HEK293 (cell line): ENCODE measurements around the gene RBPJ.
A peak's percentile ranks its signal among the peaks of the same experiment; 100 is the strongest.

Source experiments
- CTCF ChIA-PET: fragments of 350-600 bp; formaldehyde crosslinking; extraction: SDS; loops from one replicate; lab custom pipeline; 2021; ENCODE audit warnings: antibody characterized with exemption; lab: Yijun Ruan, JAX
- POLR2A ChIA-PET: fragments of 300-600 bp; formaldehyde crosslinking; extraction: SDS; loops from one replicate; lab custom pipeline; 2020; ENCODE audit warnings: antibody characterized with exemption, inconsistent platforms; lab: Yijun Ruan, JAX
- H3K27ac ChIP-seq: fragments of 200-500 bp; sonication (Bioruptor generic); 2 replicates; pipeline ENCODE4 v1.5.1; 2014; ENCODE audit warnings: low read depth, low read length, control low read depth, inconsistent platforms; ENCODE audit errors: extremely low read depth
- H3K36me3 ChIP-seq, 2 experiments: fragments of 200-500 bp in 1 of 2; sonication (Bioruptor generic) in 1 of 2; 1 replicate in 1 of 2; 2 replicates in 1 of 2; pipeline ENCODE4 v1.5.1; 2014 to 2017; ENCODE audit warnings: inconsistent platforms in 2 of 2, low read length in 2 of 2; ENCODE audit not compliant: control insufficient read depth in 2 of 2, insufficient read depth in 1 of 2
- H3K4me1 ChIP-seq: fragments of 200-500 bp; sonication (Bioruptor generic); 2 replicates; pipeline ENCODE4 v1.5.1; 2014; ENCODE audit warnings: mild to moderate bottlenecking, low read length, inconsistent platforms; ENCODE audit not compliant: control insufficient read depth, insufficient read depth
- H3K4me3 ChIP-seq: 2 replicates; pipeline ENCODE4 v1.5.1; 2011; ENCODE audit warnings: low read depth, mild to moderate bottlenecking, control low read depth, low read length, moderate library complexity
- H3K9me3 ChIP-seq: fragments of 200-500 bp; sonication (Bioruptor generic); 2 replicates; pipeline ENCODE4 v1.5.1; 2014; ENCODE audit warnings: low read depth, low read length, inconsistent platforms; ENCODE audit not compliant: control insufficient read depth, insufficient read depth
- OSR2 ChIP-seq: fragments of 450-650 bp; formaldehyde crosslinking; IDR thresholded peaks from 2 replicates; pipeline ENCODE4 v1.5.1; 2016; ENCODE audit warnings: missing biosample characterization, missing genetic modification characterization
- PRDM2 ChIP-seq: fragments of 450-650 bp; formaldehyde crosslinking; IDR thresholded peaks from 2 replicates; pipeline ENCODE4 v1.5.1; 2016; ENCODE audit warnings: missing biosample characterization, missing genetic modification characterization, borderline replicate concordance
- ZBTB17 ChIP-seq: fragments of 450-650 bp; formaldehyde crosslinking; IDR thresholded peaks from 2 replicates; pipeline ENCODE4 v1.5.1; 2016; ENCODE audit warnings: missing biosample characterization, missing genetic modification characterization
- ZFP3 ChIP-seq: fragments of 450-650 bp; formaldehyde crosslinking; IDR thresholded peaks from 2 replicates; pipeline ENCODE4 v1.5.1; 2016; ENCODE audit warnings: low read depth, missing biosample characterization, missing genetic modification characterization
- ZNF112 ChIP-seq: fragments of 450-650 bp; formaldehyde crosslinking; IDR thresholded peaks from 2 replicates; pipeline ENCODE4 v1.5.0; 2017; ENCODE audit warnings: missing biosample characterization, missing genetic modification characterization
- ZNF174 ChIP-seq: fragments of 450-650 bp; formaldehyde crosslinking; IDR thresholded peaks from 2 replicates; pipeline ENCODE4 v1.5.0; 2017; ENCODE audit warnings: missing biosample characterization, mild to moderate bottlenecking, missing genetic modification characterization
- ZNF341 ChIP-seq: fragments of 450-650 bp; formaldehyde crosslinking; IDR thresholded peaks from 2 replicates; pipeline ENCODE4; 2016; ENCODE audit warnings: low read depth, missing biosample characterization, missing genetic modification characterization
- ZNF449 ChIP-seq: fragments of 450-650 bp; formaldehyde crosslinking; IDR thresholded peaks from 2 replicates; pipeline ENCODE4 v1.5.1; 2017; ENCODE audit warnings: missing biosample characterization, mild to moderate bottlenecking, missing genetic modification characterization, moderate library complexity
- ZNF585B ChIP-seq: fragments of 450-650 bp; formaldehyde crosslinking; IDR thresholded peaks from 2 replicates; pipeline ENCODE4 v1.5.1; 2016; ENCODE audit warnings: missing biosample characterization, missing genetic modification characterization
- ZNF639 ChIP-seq: fragments of 450-650 bp; formaldehyde crosslinking; IDR thresholded peaks from 2 replicates; pipeline ENCODE4 v1.5.1; 2016; ENCODE audit warnings: missing biosample characterization, missing genetic modification characterization
- ZNF654 ChIP-seq: fragments of 450-650 bp; formaldehyde crosslinking; IDR thresholded peaks from 2 replicates; pipeline ENCODE4 v1.5.1; 2016; ENCODE audit warnings: low read depth, missing biosample characterization, missing genetic modification characterization
- ZNF658 ChIP-seq: fragments of 450-650 bp; formaldehyde crosslinking; IDR thresholded peaks from 2 replicates; pipeline ENCODE4; 2016; ENCODE audit warnings: missing biosample characterization, missing genetic modification characterization
- ZNF791 ChIP-seq: fragments of 450-650 bp; formaldehyde crosslinking; IDR thresholded peaks from 2 replicates; pipeline ENCODE4 v1.5.1; 2016; ENCODE audit warnings: missing biosample characterization, missing genetic modification characterization

RBPJ gene

DNA sequence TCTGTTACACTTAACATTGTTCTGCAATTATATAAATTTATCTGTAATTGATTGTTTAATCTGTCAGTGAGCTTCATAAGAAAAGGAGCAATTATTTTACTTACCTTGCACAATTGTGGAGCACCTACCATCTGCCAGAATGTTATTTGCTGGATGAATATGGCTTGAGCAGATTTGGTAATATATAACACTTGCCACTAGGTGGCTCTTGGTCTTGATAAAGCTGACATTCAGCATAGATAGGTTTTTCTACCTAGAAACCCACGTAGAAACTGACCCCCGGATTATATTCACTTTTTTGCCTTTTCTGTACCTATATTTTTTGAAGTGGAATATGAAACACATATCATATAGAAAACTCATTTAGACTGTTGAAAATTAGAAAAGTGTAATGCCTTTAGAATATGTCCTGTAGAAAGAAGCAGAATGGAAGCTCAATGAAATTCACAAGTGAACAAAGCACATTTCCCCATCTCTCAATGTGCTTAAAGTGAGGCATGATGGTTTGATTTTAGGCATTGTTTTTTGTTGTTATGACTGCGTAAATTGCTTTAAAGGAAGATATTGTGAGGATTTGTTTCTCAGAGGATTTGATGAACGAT is 9.5 kb downstream of the RBPJ start:
- ChIA-PET CTCF (interaction anchor here (0.6 to 3.9 kb wide), 34 partner anchors 10 to 678 kb away, joined by 3 to 18 read pairs (median 4); no protein-coding TSS in a partner anchor), POLR2A (no interaction called here)
- Histone ChIP-seq H3K4me1 (peaks cover 2% of the 10 kb centered on the region; the same call in 1 of the 2 replicates), H3K9me3 (no peaks in the 10 kb centered on the region), H3K36me3 (no peaks in the 10 kb centered on the region), H3K4me3 (no peak overlapping the region), H3K27ac (no peak overlapping the region)
- no peak for TF ChIP-seq ZNF341 (tag by site-specific recombination)
- no peak for TF ChIP-seq ZNF791
- TF ChIP-seq ZFP3 (tag by site-specific recombination): no peak
- TF ChIP-seq ZNF449 (tag by site-specific recombination): no peak
- TF ChIP-seq ZNF658 (tag by site-specific recombination): no peak
- peak; percentile 53 for TF ChIP-seq ZNF654 (tag by site-specific recombination)
- TF ChIP-seq ZNF174: no peak
- peak; percentile 29 for TF ChIP-seq ZBTB17 (tag by site-specific recombination)
- TF ChIP-seq PRDM2 (tag by site-specific recombination): no peak
- no peak for TF ChIP-seq ZNF639 (tag by site-specific recombination)

DNA sequence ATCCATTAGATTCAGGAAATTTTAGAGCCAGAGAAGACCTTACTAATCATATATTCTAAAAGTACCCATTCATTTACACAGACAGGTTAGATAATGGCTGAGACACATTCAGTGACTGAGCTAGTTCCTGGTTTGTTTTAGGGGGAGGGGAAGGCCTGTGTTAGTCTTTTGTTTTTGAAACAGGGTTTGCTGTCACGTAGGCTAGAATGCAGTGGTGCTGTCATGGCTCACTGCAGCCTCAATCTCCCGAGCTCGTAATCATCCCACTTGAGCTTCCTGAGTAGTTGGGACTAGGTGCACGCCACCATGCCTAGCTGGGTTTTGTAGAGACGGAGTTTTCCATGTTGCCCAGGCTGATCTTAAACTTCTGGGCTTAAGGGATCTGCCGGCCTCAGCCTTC is 10.1 kb downstream of the RBPJ start:
- TF ChIP-seq OSR2 (tag by site-specific recombination) (peak; percentile 49; the same call in 1 of the 2 replicates), ZNF585B (peak; percentile 57; the same call in 1 of the 2 replicates), ZNF112 (tag by site-specific recombination) (no peak)
- TF ChIP-seq, all 188 proteins: peak for 2
- Histone ChIP-seq H3K4me3 (no peak overlapping the region), H3K27ac (no peak overlapping the region)

More for the DNA sequence above, 10.1 kb downstream of the RBPJ start:
- Histone ChIP-seq H3K9me3 (no peaks in the 10 kb centered on the region), H3K36me3 (no peaks in the 10 kb centered on the region), H3K4me1 (peaks cover 2% of the 10 kb centered on the region; the same call in 1 of the 2 replicates)
- ChIA-PET POLR2A (no interaction called here), CTCF (interaction anchor here (0.6 to 3.9 kb wide), 23 partner anchors 9 to 677 kb away, joined by 3 to 18 read pairs (median 5); no protein-coding TSS in a partner anchor)
